ENCODE measurements around the gene CREB5. TPM values are rescaled to one million over a fixed set of nuclear protein-coding genes. Genes with fewer than 3 reads are reported as not detected.

The CREB5 gene
- total and polyA plus RNA-seq, 2 donors (not counting 3 experiments of a cell fraction or from before 2014, with no cell fraction given): 19.6 to 28.4 TPM

- CTCF ChIA-PET: interaction anchor here (1.2 kb wide), 1 partner anchor 11 kb away, joined by 6 read pairs; no protein-coding TSS in a partner anchor
- H3K9ac ChIP-seq (replicated peaks; ENCODE audit: extremely low read depth, insufficient read depth, low read length): no peak overlapping the region
- DNase-seq (ENCODE audit: low read depth, low spot score) (no peak), FAIRE-seq (no peak)
- H3K4me3 ChIP-seq (replicated peaks in 1 of 3; ENCODE audit: insufficient read depth in 1 of 3, low read depth in 1 of 3, low read length in 3 of 3): no peak overlapping the region
- intact Hi-C loops (cut with micrococcal nuclease): no loop called here
- no peaks in the 10 kb centered on the region for H3K9me3 ChIP-seq (replicated peaks; ENCODE audit: control insufficient read depth, insufficient read depth, low read length)
- no peaks in the 10 kb centered on the region for H3K36me3 ChIP-seq (ENCODE audit: control insufficient read depth in 2 of 2, extremely low read depth in 1 of 2, insufficient read depth in 2 of 2, low read length in 2 of 2)
- no peak overlapping the region for H3K27ac ChIP-seq (ENCODE audit: insufficient read depth, low read depth, low read length)
- dilution Hi-C loops (cut with MboI; ENCODE audit: extremely low pct_ligation_motif_present, low sequenced_read_pairs): no loop called here
- no peak for TF ChIP-seq JUN (IDR thresholded peaks at IDR 0.05; ENCODE audit: borderline replicate concordance, insufficient read depth, insufficient read length, low read depth)
- TF ChIP-seq CTCF (IDR thresholded peaks at IDR 0.05; ENCODE audit: extremely low read depth in 1 of 2, insufficient read depth in 1 of 2, low read depth in 1 of 2, low read length in 2 of 2): no peak
- no peak for TF ChIP-seq POLR2A (IDR thresholded peaks at IDR 0.05; ENCODE audit: low read depth, low read length)
- TF ChIP-seq, protein P1, sequence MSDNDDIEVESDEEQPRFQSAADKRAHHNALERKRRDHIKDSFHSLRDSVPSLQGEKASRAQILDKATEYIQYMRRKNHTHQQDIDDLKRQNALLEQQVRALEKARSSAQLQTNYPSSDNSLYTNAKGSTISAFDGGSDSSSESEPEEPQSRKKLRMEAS (IDR thresholded peaks at IDR 0.05; ENCODE audit: insufficient read depth, insufficient read length): no peak
- TF ChIP-seq EZH2 (IDR thresholded peaks at IDR 0.05; ENCODE audit: borderline replicate concordance, low read depth, low read length, severe bottlenecking): no peak
- TF ChIP-seq MYC (IDR thresholded peaks at IDR 0.05; ENCODE audit: low read depth, low read length): no peak
- no peak for TF ChIP-seq POLR2AphosphoS5 (IDR thresholded peaks at IDR 0.05; ENCODE audit: insufficient read depth, low read depth, low read length)
- no peak for TF ChIP-seq FOS (IDR thresholded peaks at IDR 0.05; ENCODE audit: borderline replicate concordance, insufficient read depth, low read length)
- no peak for TF ChIP-seq GATA2 (IDR thresholded peaks at IDR 0.05; ENCODE audit: insufficient read depth, insufficient read length, low read depth, low read length)
- no TSS peak for BruUV-seq (replicated peaks)
- no peaks in the 10 kb centered on the region for H3K79me2 ChIP-seq (ENCODE audit: control insufficient read depth, insufficient read depth, low read length)
- peaks cover 2 to 16% of the 10 kb centered on the region in 2 experiments for H3K27me3 ChIP-seq (ENCODE audit: control insufficient read depth in 2 of 2, insufficient read depth in 2 of 2, low read length in 2 of 2)
- H3K9me1 ChIP-seq (replicated peaks; ENCODE audit: control insufficient read depth, extremely low read depth, insufficient read depth, low read length): no peaks in the 10 kb centered on the region
- H3K4me2 ChIP-seq (ENCODE audit: insufficient read depth, low read length): no peak overlapping the region
- H4K20me1 ChIP-seq (replicated peaks; ENCODE audit: control insufficient read depth, extremely low read depth, insufficient read depth, low read length): no peaks in the 10 kb centered on the region
- POLR2A ChIA-PET: no interaction called here
- H3K4me1 ChIP-seq (ENCODE audit: control insufficient read depth, extremely low read depth, insufficient read depth, low read length): no peaks in the 10 kb centered on the region
- H2AFZ ChIP-seq (ENCODE audit: low read depth, low read length): no peak overlapping the region
These were observed 449.5 kb downstream of the CREB5 start for GRCh38 chr7:28861825-28862224.

All from endothelial cell of umbilical vein (primary cell).